A673 (cell line): ENCODE results near the gene PMEPA1. TPM values are rescaled to one million over a fixed set of nuclear protein-coding genes. Genes with fewer than 3 reads are reported as not detected.

Experiments
- BruUV-seq: library from RNA; stranded (reverse); fragments of 400-500 nt; replicated peaks from 2 replicates; lab custom pipeline; 2021; lab: Mats Ljungman, UMichigan
- CTCF ChIA-PET: fragments of 300-600 bp; sonication (Branson Sonifier 250); formaldehyde crosslinking; loops from one replicate; lab custom pipeline; 2022; ENCODE audit warnings: antibody characterized with exemption; lab: Charles Lee
- POLR2A ChIA-PET: fragments of 300-600 bp; sonication (Branson Sonifier 250); formaldehyde crosslinking; loops from one replicate; lab custom pipeline; 2022; ENCODE audit warnings: antibody characterized with exemption; ENCODE audit not compliant: low non-redundant PET; lab: Charles Lee
- DNase-seq: peaks from one replicate; pipeline ENCODE4 v3.0.0-alpha.2; 2015; ENCODE audit warnings: low spot score
- H3K27ac ChIP-seq: fragments of 200-600 bp; sonication (generic); 2 replicates; pipeline ENCODE4 v1.5.1; 2016; ENCODE audit warnings: mixed run types, low read depth, mild to moderate bottlenecking, mixed read lengths, antibody characterized with exemption, low read length; ENCODE audit not compliant: poor library complexity, severe bottlenecking
- H3K27me3 ChIP-seq: fragments of 200-600 bp; sonication (generic); replicated peaks from 2 replicates; pipeline ENCODE4 v1.6.1; 2017; ENCODE audit warnings: mixed run types, low read depth, mild to moderate bottlenecking, mixed read lengths, antibody characterized with exemption, low read length; ENCODE audit not compliant: insufficient read depth, poor library complexity
- H3K36me3 ChIP-seq: fragments of 200-600 bp; sonication (generic); 2 replicates; pipeline ENCODE4 v1.6.1; 2016; ENCODE audit warnings: mixed run types, mild to moderate bottlenecking, mixed read lengths, antibody characterized with exemption, low read length; ENCODE audit not compliant: insufficient read depth, poor library complexity, severe bottlenecking
- H3K4me1 ChIP-seq: fragments of 200-600 bp; sonication (generic); 2 replicates; pipeline ENCODE4 v1.6.1; 2017; ENCODE audit warnings: mixed run types, mild to moderate bottlenecking, mixed read lengths, antibody characterized with exemption, low read length; ENCODE audit not compliant: insufficient read depth, poor library complexity, severe bottlenecking
- H3K4me3 ChIP-seq: fragments of 200-600 bp; sonication (generic); 2 replicates; pipeline ENCODE4 v1.5.1; 2016; ENCODE audit warnings: low read depth, mixed run types, mild to moderate bottlenecking, mixed read lengths, low read length; ENCODE audit not compliant: poor library complexity, severe bottlenecking
- H3K9me3 ChIP-seq: fragments of 200-600 bp; sonication (generic); 2 replicates; pipeline ENCODE4 v1.6.1; 2016; ENCODE audit warnings: mixed run types, low read depth, mild to moderate bottlenecking, mixed read lengths, antibody characterized with exemption, low read length; ENCODE audit not compliant: poor library complexity, severe bottlenecking
- CTCF ChIP-seq: fragments of 300-800, 200-600 bp; sonication (generic); conservative IDR thresholded peaks from 2 replicates; pipeline ENCODE4 v1.5.1; 2017; ENCODE audit warnings: low read depth, mild to moderate bottlenecking, antibody characterized with exemption, low read length, moderate library complexity, mixed read lengths
- EZH2 ChIP-seq: fragments of 200-600 bp; sonication (generic); IDR thresholded peaks from 2 replicates; pipeline ENCODE4 v1.6.1; 2017; ENCODE audit warnings: borderline replicate concordance, low read depth, mild to moderate bottlenecking, mixed read lengths, antibody characterized with exemption, low read length; ENCODE audit not compliant: poor library complexity, severe bottlenecking
- intact Hi-C: fragments of 100-400 bp; cut with micrococcal nuclease; formaldehyde crosslinking; loops from one replicate; pipeline ENCODE4 v1.10.0; 2022; ENCODE audit not compliant: unreplicated experiment
- total RNA-seq: library from RNA; stranded (reverse); gene quantifications from 2 replicates; pipeline ENCODE4 v1.2.3, GENCODE V29; 2021

The PMEPA1 gene
- total RNA-seq, 1 experiment from 2014 or later, result 9.7 TPM

GRCh38 chr20:57667388-57667787, 42.4 kb downstream of the PMEPA1 start:
- DNase-seq, result no peak
- Histone ChIP-seq H3K36me3 (no peaks in the 10 kb centered on the region), H3K9me3 (no peaks in the 10 kb centered on the region), H3K27me3 (no peaks in the 10 kb centered on the region), H3K4me1 (peaks cover 7% of the 10 kb centered on the region), H3K4me3 (no peak overlapping the region), H3K27ac (no peak overlapping the region)
- ChIA-PET CTCF (no interaction called here), POLR2A (no interaction called here)
- BruUV-seq, result no TSS peak
- intact Hi-C loops, result no loop called here
- TF ChIP-seq CTCF (no peak), EZH2 (no peak)

GRCh38 chr20:57666834-57667157, 43.0 kb downstream of the PMEPA1 start:
- ChIA-PET CTCF (no interaction called here), POLR2A (no interaction called here)
- Histone ChIP-seq H3K27me3 (no peaks in the 10 kb centered on the region), H3K4me3 (no peak overlapping the region), H3K4me1 (peaks cover 7% of the 10 kb centered on the region), H3K36me3 (no peaks in the 10 kb centered on the region), H3K9me3 (no peaks in the 10 kb centered on the region), H3K27ac (no peak overlapping the region)
- TF ChIP-seq EZH2 (no peak), CTCF (no peak)
- BruUV-seq, result no TSS peak
- no peak for DNase-seq
- intact Hi-C loops, result no loop called here

GRCh38 chr20:57666106-57666833, 43.5 kb downstream of the PMEPA1 start:
- no peaks in the 10 kb centered on the region for H3K27me3 ChIP-seq
- POLR2A ChIA-PET, result no interaction called here
- DNase-seq, result no peak
- intact Hi-C loops, result no loop called here
- no peaks in the 10 kb centered on the region for H3K9me3 ChIP-seq
- peaks cover 7% of the 10 kb centered on the region for H3K4me1 ChIP-seq
- CTCF ChIA-PET, result no interaction called here
- BruUV-seq, result no TSS peak
- TF ChIP-seq EZH2 (no peak), CTCF (no peak)
- no peak overlapping the region for H3K4me3 ChIP-seq
- no peaks in the 10 kb centered on the region for H3K36me3 ChIP-seq
- no peak overlapping the region for H3K27ac ChIP-seq
